Measurements from ENCODE around the gene RAB17.

The RAB17 gene

GRCh38 chr2:237581751-237582746 lies 8.5 kb downstream of the RAB17 start:
- H3K36me3 Mint-ChIP-seq (ENCODE audit: low read depth) = no peaks in the 10 kb centered on the region
- H3K27ac Mint-ChIP-seq = no peak overlapping the region
- H3K9me3 Mint-ChIP-seq = no peaks in the 10 kb centered on the region
- H3K4me1 Mint-ChIP-seq (ENCODE audit: low read depth) = peaks cover 3% of the 10 kb centered on the region
- H3K4me3 Mint-ChIP-seq = no peak overlapping the region
- H3K27me3 Mint-ChIP-seq (ENCODE audit: low read depth) = peaks cover 3% of the 10 kb centered on the region

- Mint-ChIP-seq H3K4me3 (no peak overlapping the region), H3K9me3 (no peaks in the 10 kb centered on the region), H3K27ac (no peak overlapping the region), H3K36me3 (ENCODE audit: low read depth) (no peaks in the 10 kb centered on the region), H3K27me3 (ENCODE audit: low read depth) (no peaks in the 10 kb centered on the region), H3K4me1 (ENCODE audit: low read depth) (peaks cover 3% of the 10 kb centered on the region)
Measured at GRCh38 chr2:237581326-237581725, 9.2 kb downstream of the RAB17 start.

- peaks cover 3% of the 10 kb centered on the region for H3K4me1 Mint-ChIP-seq (ENCODE audit: low read depth)
Measured at GRCh38 chr2:237577956-237578870, 12.3 kb downstream of the RAB17 start.

GRCh38 chr2:237577458-237577857 lies 13.1 kb downstream of the RAB17 start:
- Mint-ChIP-seq H3K4me1 (ENCODE audit: low read depth) (peaks cover 3% of the 10 kb centered on the region), H3K27ac (no peak overlapping the region)

More at GRCh38 chr2:237577956-237578870, 12.3 kb downstream of the RAB17 start:
- H3K27me3 Mint-ChIP-seq (ENCODE audit: low read depth) = no peaks in the 10 kb centered on the region
- no peaks in the 10 kb centered on the region for H3K9me3 Mint-ChIP-seq
- no peaks in the 10 kb centered on the region for H3K36me3 Mint-ChIP-seq (ENCODE audit: low read depth)
- H3K4me3 Mint-ChIP-seq = no peak overlapping the region
- H3K27ac Mint-ChIP-seq = no peak overlapping the region

GRCh38 chr2:237576974-237577373 lies 13.6 kb downstream of the RAB17 start:
- no peaks in the 10 kb centered on the region for H3K36me3 Mint-ChIP-seq (ENCODE audit: low read depth)
- H3K27me3 Mint-ChIP-seq (ENCODE audit: low read depth) = no peaks in the 10 kb centered on the region
- H3K27ac Mint-ChIP-seq = no peak overlapping the region
- H3K4me1 Mint-ChIP-seq (ENCODE audit: low read depth) = peaks cover 4% of the 10 kb centered on the region
- no peaks in the 10 kb centered on the region for H3K9me3 Mint-ChIP-seq
- no peak overlapping the region for H3K4me3 Mint-ChIP-seq

More at GRCh38 chr2:237577458-237577857, 13.1 kb downstream of the RAB17 start:
- Mint-ChIP-seq H3K9me3 (no peaks in the 10 kb centered on the region), H3K36me3 (ENCODE audit: low read depth) (no peaks in the 10 kb centered on the region), H3K4me3 (no peak overlapping the region), H3K27me3 (ENCODE audit: low read depth) (no peaks in the 10 kb centered on the region)

GRCh38 chr2:237575869-237576862 lies 14.4 kb downstream of the RAB17 start:
- H3K27me3 Mint-ChIP-seq (ENCODE audit: low read depth) = no peaks in the 10 kb centered on the region
- H3K27ac Mint-ChIP-seq = no peak overlapping the region
- no peak overlapping the region for H3K4me3 Mint-ChIP-seq
- H3K9me3 Mint-ChIP-seq = no peaks in the 10 kb centered on the region
- peaks cover 3% of the 10 kb centered on the region for H3K4me1 Mint-ChIP-seq (ENCODE audit: low read depth)
- no peaks in the 10 kb centered on the region for H3K36me3 Mint-ChIP-seq (ENCODE audit: low read depth)

- Mint-ChIP-seq H3K9me3 (no peaks in the 10 kb centered on the region), H3K4me3 (no peak overlapping the region), H3K36me3 (ENCODE audit: low read depth) (no peaks in the 10 kb centered on the region), H3K4me1 (ENCODE audit: low read depth) (peaks cover 3% of the 10 kb centered on the region), H3K27me3 (ENCODE audit: low read depth) (no peaks in the 10 kb centered on the region), H3K27ac (no peak overlapping the region)
Measured at GRCh38 chr2:237574894-237575868, 15.4 kb downstream of the RAB17 start.

- Mint-ChIP-seq H3K4me3 (no peak overlapping the region), H3K4me1 (ENCODE audit: low read depth) (peaks cover 3% of the 10 kb centered on the region), H3K9me3 (no peaks in the 10 kb centered on the region), H3K27ac (no peak overlapping the region), H3K36me3 (ENCODE audit: low read depth) (no peaks in the 10 kb centered on the region), H3K27me3 (ENCODE audit: low read depth) (no peaks in the 10 kb centered on the region)
Measured at GRCh38 chr2:237574467-237574866, 16.1 kb downstream of the RAB17 start.

- Mint-ChIP-seq H3K27me3 (ENCODE audit: low read depth) (no peaks in the 10 kb centered on the region), H3K4me1 (ENCODE audit: low read depth) (peaks cover 3% of the 10 kb centered on the region), H3K27ac (no peak overlapping the region), H3K36me3 (ENCODE audit: low read depth) (no peaks in the 10 kb centered on the region), H3K9me3 (no peaks in the 10 kb centered on the region), H3K4me3 (no peak overlapping the region)
Measured at GRCh38 chr2:237573721-237574415, 16.7 kb downstream of the RAB17 start.

- no peaks in the 10 kb centered on the region for H3K36me3 Mint-ChIP-seq (ENCODE audit: low read depth)
- H3K4me3 Mint-ChIP-seq = no peak overlapping the region
- no peak overlapping the region for H3K27ac Mint-ChIP-seq
- no peaks in the 10 kb centered on the region for H3K9me3 Mint-ChIP-seq
- H3K27me3 Mint-ChIP-seq (ENCODE audit: low read depth) = no peaks in the 10 kb centered on the region
- peaks cover 3% of the 10 kb centered on the region for H3K4me1 Mint-ChIP-seq (ENCODE audit: low read depth)
Measured at GRCh38 chr2:237572742-237573101, 17.8 kb downstream of the RAB17 start.

GRCh38 chr2:237572021-237572741 lies 18.4 kb downstream of the RAB17 start:
- H3K4me3 Mint-ChIP-seq = no peak overlapping the region
- H3K9me3 Mint-ChIP-seq = no peaks in the 10 kb centered on the region
- no peak overlapping the region for H3K27ac Mint-ChIP-seq
- H3K27me3 Mint-ChIP-seq (ENCODE audit: low read depth) = no peaks in the 10 kb centered on the region
- H3K4me1 Mint-ChIP-seq (ENCODE audit: low read depth) = peaks cover 3% of the 10 kb centered on the region
- H3K36me3 Mint-ChIP-seq (ENCODE audit: low read depth) = no peaks in the 10 kb centered on the region

GRCh38 chr2:237571551-237571950 lies 19.0 kb downstream of the RAB17 start:
- H3K27ac Mint-ChIP-seq = no peak overlapping the region
- no peaks in the 10 kb centered on the region for H3K36me3 Mint-ChIP-seq (ENCODE audit: low read depth)
- no peaks in the 10 kb centered on the region for H3K27me3 Mint-ChIP-seq (ENCODE audit: low read depth)
- H3K9me3 Mint-ChIP-seq = no peaks in the 10 kb centered on the region
- no peak overlapping the region for H3K4me3 Mint-ChIP-seq
- H3K4me1 Mint-ChIP-seq (ENCODE audit: low read depth) = peaks cover 3% of the 10 kb centered on the region
